HG02973 (cell line): Measurements from ENCODE around the gene FAM229A.
"Not testable (repeated sequence)": the region's sequence is repeated elsewhere in the genome, so short reads cannot be mapped to it uniquely, and the experiment has no call there.

Experiments
- ATAC-seq: cut with Tn5 transposase; IDR thresholded peaks from one replicate; pipeline ENCODE4 v1.9.1; 2021; ENCODE audit warnings: moderate library complexity; ENCODE audit not compliant: unreplicated experiment

Gene FAM229A

GRCh38 chr1:32377541-32378220, 15.4 kb upstream of the FAM229A start:
- ATAC-seq: no peak

GRCh38 chr1:32376199-32376598, 13.9 kb upstream of the FAM229A start:
- ATAC-seq: no peak

GRCh38 chr1:32373996-32374592, 11.8 kb upstream of the FAM229A start:
- ATAC-seq: no peak

GRCh38 chr1:32372149-32372756, 10.0 kb upstream of the FAM229A start:
- ATAC-seq: no peak

- no peak for ATAC-seq
These were observed 5.8 kb upstream of the FAM229A start for GRCh38 chr1:32367912-32368635.

- ATAC-seq: no peak
These were observed 3.2 kb upstream of the FAM229A start for GRCh38 chr1:32365445-32365844.

- no peak for ATAC-seq
These were observed 2.6 kb upstream of the FAM229A start for GRCh38 chr1:32364836-32365235.

- ATAC-seq: no peak
These were observed 1.4 kb upstream of the FAM229A start for GRCh38 chr1:32363713-32364112.

GRCh38 chr1:32361674-32362473, 411 bp downstream of the FAM229A start:
- no peak for ATAC-seq

GRCh38 chr1:32361308-32361673, 994 bp downstream of the FAM229A start:
- ATAC-seq: no peak

GRCh38 chr1:32358435-32358834, 3.9 kb downstream of the FAM229A start:
- no peak for ATAC-seq

GRCh38 chr1:32357614-32358013, 4.7 kb downstream of the FAM229A start:
- ATAC-seq: no peak

- no peak for ATAC-seq
These were observed 5.8 kb downstream of the FAM229A start for GRCh38 chr1:32356478-32356877.

GRCh38 chr1:32355778-32356177, 6.5 kb downstream of the FAM229A start:
- ATAC-seq: not testable (repeated sequence)

GRCh38 chr1:32353886-32354570, 8.3 kb downstream of the FAM229A start:
- ATAC-seq: no peak

GRCh38 chr1:32353431-32353830, 8.9 kb downstream of the FAM229A start:
- ATAC-seq: no peak

GRCh38 chr1:32352831-32353383, 9.4 kb downstream of the FAM229A start:
- no peak for ATAC-seq

- no peak for ATAC-seq
These were observed 10.0 kb downstream of the FAM229A start for GRCh38 chr1:32352239-32352745.

GRCh38 chr1:32351399-32352238, 10.7 kb downstream of the FAM229A start:
- ATAC-seq: peak; percentile 70
